GOT3 (cell line): ENCODE measurements around the gene PCSK4.
A peak's percentile ranks its signal among the peaks of the same experiment; 100 is the strongest.
"Not testable (repeated sequence)": the region's sequence is repeated elsewhere in the genome, so short reads cannot be mapped to it uniquely, and the experiment has no call there.

Experiments
- DNase-seq: peaks from one replicate; lab custom pipeline; 2025; ENCODE audit warnings: mixed read lengths; lab: John Stamatoyannopoulos, UW

The PCSK4 gene

DNA sequence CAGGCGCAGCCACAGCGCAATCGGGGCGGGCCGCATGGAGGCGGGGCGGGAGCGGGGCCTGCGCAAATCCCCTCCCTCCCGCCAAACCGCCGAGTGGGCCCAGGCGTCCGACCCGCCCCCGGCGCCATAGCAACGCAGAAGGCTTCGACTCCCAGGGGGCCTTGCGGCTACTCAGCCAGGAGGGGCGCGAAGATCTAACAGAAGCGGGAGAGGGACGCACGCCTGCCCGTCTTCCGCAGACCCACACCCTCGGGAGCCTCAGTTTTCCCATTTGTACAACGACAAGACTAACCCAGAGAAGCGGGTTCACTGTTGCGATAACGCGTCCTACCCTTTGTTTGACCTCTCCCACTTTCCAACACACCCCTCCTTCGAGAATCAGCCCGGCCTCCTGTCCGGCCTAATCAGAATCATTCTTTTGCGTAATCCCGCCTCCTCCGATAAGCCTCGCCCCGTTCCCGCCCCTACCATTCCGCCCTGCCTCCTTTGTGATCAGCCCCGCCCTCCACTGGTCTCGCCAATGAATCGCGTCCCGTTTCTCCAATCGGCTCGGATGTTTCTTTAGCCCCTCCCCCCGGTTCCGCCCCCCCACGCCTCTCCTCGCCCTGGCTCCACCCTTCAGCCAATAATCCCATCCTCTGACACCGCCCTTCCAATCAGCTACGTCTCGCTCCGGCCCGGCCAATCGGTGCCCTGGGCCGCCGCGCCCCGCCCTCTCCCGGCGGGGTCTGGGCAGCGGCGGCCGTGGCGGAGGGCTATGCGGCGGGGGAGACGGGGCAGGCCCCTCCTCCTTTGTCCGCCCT, at the start of gene PCSK4:
Gene PCSK4, minus strand, starts transcription at position 40 of the 803 bp plus-strand sequence. Its CDS starts 4 bp downstream, at position 36.
- DNase-seq, result peak; percentile 95

DNA sequence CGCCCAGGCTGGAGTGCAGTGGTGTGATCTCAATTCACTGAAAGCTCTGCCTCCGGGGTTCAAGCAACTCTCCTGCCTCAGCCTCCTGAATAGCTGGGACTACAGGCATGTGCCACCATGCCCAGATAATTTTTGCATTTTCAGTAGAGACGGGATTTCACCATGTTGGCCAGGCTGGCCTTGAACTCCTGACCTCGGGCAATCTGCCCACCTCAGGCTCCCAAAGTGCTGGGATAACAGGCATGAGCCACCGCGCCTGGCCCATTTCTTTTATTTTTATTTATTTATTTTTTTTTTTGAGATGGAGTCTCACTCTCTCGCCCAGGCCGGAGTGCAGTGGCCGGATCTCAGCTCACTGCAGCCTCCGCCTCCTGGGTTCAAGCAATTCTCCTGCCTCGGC, 49.6 kb upstream of the PCSK4 start:
- DNase-seq, result not testable (repeated sequence)

DNA sequence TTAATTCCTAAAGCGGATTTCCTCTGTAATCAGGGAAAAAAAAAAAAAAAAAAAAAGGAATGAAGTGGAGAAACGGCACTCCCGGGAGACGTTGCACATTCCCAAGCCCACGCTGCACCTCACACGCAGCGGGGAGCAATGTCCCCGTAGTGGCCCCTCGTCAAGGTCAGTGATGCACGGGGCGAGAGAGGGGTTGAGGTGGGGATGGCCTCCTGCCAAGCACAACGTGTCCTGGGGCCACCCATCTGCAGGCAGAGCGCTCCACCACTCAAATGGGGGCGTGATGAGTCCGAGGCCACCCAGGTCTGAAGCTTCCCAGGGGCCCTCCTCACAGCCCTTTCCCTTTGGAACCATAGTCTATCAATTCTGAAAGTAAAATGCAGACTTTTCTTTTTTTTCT, 48.8 kb upstream of the PCSK4 start:
- DNase-seq, result no peak

DNA sequence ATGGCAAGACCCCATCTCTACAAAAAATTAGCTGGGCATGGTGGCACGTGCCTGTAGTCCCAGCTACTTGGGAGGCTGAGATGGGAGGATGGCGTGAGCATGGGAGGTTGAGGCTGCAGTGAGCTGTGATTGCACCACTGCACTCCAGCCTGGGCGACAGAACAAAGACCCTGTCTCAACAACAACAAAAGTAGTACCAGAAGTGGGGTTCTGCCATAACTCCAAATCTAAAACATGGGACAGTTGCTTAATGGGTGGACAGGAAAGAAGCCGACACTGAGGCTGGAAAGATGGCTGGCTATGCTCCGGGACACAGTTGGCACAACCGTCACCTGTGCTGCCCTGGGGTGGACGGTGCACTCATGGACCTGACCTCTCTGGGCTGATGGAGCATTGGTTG, 45.5 kb upstream of the PCSK4 start:
- not testable (repeated sequence) for DNase-seq

DNA sequence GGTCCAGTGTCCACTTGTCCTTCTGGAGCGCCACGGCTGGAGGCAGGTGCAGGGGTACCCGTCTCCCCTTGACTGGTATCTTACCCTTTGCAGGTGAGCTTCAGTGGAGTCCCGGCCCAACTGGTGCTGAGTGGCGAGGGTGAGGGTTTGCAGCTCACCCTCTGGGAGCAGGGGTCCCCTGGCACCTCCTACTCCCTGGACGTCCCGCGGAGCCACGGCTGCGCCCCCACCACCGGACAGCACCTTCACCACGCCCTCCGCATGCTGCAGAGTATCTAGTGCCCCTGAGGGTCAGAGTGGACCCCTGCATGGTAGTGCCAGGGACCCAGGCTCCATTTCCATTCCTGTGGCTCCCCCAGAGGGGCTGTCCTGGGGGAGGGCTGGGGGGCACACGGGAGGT, 44.8 kb upstream of the PCSK4 start:
- DNase-seq, result no peak

DNA sequence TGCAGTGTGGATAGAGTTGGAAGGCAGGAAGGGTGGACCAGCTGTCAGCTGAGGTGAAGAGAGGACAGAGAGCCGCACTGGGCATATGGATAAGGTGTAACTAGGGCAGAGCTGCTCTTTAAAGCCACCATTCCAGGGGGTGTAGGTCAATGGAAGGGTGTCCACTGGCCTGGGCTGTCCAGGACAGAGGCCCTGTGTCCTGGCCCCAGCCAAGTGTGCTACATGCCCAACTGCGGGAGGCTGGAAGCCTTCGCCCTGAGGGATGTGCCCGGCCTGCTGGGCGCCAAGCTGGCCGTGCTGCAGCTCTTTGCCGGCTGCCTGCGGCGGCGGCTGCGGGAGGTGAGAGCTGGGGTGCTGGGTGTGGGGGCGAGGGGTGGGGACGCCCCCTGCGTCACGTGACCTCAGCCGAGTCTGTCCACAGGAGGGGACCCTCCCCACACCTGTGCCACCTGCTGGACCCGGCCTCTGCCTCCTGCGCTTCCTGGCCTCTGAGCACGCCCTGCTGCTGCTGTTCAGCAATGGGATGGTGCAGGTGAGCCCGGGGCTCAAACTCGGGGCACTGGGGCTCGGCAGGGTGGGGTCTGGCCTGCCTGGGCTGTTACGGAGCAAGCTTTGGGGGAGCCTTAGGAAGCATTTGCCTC, 43.5 kb upstream of the PCSK4 start:
- DNase-seq, result no peak

DNA sequence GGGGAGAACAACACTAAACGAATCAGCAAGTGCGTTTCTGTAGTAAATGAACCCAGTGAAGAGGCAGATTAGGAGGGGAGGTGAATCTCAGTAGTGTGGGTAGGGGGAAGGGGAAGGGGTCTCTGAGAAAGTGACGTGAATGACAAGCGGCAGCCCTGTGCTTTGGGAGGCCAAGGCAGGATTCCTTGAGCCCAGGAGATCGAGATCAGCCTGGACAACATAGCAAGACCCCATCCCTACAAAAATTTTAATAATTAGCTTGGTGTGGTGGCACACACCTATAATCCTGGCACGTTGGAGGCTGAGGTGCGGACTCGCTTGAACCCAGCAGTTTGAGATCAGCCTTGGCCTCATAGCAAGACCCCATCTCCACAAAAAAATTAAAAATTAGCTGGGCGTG, 41.9 kb upstream of the PCSK4 start:
- no peak for DNase-seq

DNA sequence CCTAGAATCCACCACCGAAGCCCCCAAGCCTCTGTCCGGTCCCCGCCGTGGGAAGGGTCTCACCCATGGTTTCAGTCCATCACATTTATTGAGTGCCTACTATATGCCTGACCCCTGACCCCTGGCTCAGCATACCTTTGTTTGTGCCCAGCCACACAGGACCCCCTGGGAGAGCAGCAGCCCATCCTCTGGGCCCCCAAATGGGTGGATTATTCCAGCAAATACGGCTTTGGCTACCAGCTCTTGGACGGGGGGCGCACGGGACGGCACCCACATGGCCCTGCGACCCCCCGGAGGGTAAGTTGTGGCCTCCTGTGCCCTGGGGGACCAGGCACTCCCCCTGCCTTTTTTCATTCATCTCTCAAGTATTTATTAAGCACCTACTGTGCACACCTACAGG, 41.4 kb upstream of the PCSK4 start:
- DNase-seq, result no peak

DNA sequence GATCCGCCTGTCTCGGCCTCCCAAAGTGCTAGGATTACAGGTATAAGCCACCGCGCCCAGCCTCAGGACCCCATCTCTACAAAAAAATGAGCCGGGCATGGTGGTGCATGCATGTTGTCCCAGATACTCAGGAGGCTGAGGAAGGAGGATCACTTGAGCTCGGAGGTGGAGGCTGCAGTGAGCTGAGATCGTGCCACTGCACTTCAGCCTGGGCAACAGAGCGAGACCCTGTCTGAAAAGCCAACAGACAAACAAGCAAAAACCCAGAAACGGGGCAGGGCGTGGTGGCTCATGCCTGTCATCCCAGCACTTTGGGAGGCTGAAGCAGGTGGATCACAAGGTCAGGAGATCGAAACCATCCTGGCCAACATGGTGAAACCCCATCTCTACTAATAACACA, 40.7 kb upstream of the PCSK4 start:
- DNase-seq, result not testable (repeated sequence)

DNA sequence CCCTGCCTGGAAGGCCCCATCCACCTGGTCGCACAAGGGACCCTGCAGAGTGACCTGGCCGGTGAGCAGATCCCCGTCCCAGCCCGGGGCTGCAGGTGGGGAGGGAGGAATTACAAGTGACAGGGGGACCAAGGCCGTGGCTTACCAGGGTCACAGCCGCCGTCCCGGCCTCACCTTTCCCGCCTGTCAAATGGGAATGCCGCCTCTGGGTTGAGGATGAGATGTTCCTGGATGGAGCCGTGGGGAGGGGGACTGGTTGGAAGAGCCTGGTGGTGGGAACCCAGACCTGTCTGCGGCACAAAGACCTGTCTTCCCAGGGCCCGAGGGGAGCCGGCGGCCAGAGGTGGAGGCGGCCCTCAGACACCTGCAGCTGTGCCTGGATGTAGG, 39.3 kb upstream of the PCSK4 start:
- no peak for DNase-seq

DNA sequence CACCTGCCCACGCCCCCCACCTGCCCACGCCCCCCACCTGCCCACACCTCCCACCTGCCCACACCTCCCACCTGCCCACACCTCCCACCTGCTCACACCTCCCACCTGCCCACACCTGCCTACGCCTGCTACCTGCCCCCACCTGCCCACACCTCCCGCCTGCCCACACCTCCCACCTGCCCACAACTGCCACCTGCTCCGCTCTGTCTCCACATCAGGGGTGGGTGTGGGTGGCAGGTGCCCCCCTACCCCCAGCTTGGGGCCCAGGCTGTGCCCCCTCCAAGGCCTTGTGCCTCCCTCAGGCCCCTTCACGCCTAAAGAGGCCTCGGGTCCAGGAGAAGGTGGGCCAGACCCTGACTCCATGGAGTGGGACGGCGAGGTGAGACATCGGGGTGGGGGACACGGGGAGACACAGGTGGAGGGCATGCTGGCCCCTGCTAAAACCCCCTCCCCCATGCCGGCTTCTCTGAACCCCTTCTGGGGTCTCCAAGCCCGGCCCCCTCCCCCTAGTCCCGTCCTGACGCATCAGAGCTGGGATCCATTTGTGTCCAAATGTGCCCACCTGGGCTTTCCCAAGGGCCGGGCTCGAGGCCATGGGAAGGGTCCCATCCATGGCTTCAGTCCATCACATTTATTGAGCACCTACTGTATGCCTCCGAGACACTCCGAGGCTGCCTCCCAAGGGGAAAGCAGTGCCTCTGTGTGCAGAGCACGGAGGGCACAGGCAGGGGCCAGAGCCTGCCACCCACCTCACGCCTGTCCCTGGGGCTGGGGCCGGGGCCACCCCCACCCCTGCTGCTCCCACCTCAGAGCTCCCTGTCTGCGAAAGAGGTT, 38.7 kb upstream of the PCSK4 start:
- no peak for DNase-seq

DNA sequence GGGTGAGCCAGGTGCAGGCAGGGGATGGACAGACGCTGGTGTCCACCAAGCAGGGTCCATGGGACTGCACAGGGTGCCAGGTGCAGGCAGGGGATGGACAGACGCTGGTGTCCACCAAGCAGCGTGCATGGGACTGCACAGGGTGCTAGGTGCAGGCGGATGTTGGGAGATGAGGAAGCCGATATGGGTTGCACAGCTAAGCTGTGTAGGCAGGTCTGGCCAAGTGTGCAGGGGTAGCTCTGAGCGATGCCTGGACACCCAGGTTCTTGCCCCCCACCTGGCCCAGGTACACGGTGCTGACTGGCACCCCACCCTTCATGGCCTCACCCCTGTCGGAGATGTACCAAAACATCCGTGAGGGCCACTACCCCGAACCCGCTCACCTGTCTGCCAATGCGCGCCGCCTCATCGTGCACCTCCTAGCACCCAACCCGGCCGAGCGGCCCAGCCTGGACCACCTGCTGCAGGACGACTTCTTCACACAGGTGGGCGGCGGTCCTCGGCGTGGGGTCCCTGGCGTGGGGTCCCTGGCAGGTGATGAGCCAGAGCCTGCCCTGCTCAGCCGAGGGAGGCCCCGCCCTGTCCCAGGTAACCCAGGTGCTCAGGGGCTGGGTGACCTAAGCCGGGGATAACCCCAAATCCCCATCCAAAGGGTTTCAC, 37.6 kb upstream of the PCSK4 start:
- DNase-seq, result no peak

DNA sequence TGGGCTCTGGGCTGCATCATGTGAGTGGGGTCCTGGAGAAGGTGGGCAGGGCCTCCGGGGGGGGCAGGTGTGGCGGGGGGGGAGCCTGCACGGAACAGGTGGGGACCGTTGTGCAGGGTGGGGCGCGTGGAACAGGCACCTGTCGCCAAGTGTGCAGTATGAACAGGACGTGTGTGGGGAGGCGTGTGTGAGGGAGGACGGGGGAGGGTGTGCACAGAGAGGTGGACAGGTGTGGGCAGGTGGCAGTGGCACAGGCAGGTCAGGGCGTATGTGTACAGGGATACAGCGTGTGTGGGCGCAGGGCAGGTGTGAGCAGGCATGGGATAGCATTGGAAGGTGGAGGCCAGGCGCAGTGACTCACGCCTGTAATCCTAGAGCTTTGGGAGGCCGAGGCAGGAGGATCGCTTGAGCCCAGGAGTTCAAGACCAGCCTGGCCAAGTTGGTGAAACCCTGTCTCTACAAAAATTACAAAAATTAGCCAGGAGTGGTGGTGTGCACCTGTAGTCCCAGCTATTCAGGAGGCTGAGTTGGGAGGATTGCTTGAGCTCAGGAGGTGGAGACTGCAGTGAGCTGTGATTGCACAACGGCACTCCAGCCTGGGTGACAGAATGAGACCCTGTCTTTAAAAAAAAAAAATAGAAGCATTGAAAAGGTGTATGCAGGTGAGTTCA, 37.0 kb upstream of the PCSK4 start:
- DNase-seq, result no peak

DNA sequence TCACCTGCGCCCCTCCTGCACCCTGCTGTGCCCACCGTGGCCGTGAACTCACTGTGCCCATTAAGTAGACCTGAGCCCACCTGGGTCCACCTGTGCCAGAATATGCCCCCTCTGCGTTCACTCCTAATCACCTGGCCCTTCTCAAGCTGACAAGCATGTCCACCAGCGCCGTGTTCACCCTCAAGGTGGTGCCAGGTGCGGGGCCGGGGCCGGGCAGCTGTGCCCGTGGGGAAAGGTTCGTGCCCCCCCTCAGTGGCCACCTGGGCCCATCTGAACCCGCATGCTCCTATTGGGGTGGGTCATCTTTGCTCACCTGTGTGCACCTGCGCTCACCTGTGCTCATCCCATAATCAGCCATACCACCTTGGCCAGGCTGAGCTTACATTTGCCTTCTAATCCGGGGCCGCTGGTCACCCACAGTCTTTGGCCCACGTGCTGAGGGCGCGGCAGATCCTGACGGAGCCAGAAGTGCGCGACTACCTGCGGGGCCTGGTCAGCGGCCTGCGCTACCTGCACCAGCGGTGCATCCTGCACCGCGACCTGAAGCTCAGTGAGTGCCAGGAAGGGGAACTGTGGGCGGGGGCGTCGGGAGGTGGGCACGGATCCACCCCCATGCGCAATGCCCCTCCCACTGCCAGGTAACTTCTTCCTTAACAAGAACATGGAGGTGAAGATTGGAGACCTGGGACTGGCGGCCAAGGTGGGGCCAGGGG, 36.1 kb upstream of the PCSK4 start:
- DNase-seq, result no peak

DNA sequence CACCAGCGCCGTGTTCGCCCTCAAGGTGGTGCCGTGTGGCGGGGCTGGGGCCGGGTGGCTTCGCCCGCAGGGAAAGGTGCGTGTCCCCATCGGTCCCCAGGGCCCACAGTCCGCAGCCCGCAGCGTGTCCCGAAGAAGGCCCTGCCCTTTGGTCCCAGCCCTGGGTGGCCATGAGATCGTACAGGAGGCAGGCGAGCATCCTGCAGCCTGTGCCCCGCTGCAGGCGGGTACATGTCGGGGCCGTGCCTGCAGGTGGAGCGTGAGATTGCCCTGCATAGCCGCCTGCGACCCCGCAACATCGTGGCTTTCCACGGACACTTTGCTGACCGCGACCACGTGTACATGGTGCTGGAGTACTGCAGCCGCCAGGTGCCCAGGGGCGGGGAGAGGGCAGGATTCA, 35.2 kb upstream of the PCSK4 start:
- DNase-seq, result no peak

DNA sequence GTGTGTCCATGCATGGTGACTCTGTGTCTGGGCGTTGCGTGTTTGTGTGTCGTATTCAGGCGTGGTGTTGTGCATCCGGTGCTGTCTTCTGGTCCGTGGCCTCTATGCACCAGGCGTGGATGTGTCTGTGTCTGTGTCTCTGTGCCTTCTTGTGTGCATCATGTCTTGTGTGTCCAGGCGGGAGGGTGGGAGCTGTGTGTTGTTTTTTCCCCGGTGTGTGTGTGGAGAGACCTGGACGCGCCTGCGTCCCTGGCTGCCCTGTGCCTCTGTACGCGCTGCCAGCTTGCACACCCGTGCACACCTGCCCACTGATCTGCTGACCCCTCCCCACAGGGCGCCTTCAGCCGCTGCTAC, 34.8 kb upstream of the PCSK4 start:
- DNase-seq, result no peak

DNA sequence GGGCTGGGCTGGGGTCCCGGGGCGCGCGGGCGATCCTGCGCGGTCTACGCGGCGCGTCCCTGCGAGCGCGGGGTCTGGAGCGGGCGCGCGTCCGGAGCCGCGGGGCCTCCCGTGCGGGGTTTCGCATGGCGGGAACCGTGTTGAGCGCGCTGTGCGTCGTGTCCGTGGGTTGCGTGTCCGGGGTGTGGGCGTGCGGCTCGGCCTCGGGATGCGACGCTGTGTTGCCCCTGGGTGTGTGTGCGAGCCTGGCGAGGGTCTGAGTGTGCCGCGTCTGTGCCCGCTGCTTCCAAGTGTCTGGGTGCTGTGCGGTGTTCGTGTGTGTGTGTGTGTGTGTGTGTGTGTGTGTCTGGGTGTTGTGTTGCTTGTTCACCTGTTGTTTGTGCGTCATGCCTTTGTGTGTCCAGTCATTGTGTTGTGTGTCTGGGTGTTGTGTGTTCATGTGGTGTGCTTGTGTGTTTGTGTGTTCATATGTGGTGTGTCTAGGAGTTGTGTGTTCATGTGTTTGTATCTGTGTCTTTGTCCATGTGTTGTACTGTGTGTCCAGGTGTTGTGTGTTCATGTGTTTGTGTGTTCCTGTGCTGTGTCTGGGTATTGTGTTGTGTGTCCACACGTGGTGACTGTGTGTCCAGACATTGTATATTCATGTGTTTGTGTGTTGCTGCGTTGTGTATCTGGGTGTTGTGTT, 34.3 kb upstream of the PCSK4 start:
- DNase-seq, result no peak

DNA sequence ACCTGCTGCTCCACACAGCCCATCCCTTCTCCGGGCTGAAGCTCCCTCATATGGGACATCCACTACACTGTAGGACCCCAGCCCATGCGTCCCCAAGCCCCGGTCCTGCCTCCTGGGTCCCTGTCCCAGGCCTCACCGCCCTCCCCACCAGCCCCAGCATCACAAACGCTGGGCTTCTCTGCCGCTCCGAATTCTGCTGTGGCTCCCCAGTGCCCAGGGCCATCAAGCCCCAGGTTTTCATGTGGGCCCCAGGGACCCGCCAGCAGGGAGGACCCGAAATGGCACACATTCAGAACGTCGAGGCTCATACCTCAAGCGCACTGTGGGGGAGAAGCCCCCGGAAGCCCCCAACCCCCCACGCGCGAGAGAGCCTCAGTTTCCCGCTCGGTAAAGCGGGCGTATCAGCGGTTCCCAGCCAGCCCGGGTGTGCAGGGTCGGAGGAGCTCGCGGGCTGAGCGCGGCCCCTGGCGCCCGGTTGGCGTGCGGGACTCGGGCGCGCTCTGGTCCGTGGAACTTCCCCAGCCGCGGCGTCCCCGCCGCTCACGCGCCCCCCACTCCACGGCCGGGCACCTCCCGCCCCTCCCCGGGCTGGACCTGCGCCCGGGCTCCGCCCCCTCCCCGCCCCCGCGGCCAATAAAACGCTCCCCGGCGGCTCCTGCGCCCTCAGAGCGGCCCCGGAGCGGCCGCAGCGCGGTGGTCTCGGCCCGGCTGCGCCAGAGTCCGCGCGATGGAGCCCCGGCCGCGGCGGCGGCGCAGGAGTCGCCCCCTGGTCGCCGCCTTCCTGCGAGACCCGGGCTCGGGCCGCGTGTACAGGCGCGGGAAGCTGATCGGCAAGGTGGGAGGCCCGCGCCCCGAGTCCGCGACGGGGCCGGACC, 33.5 kb upstream of the PCSK4 start, which contains the start of gene PLK5:
Gene PLK5, plus strand, starts transcription at position 666 of the 875 bp plus-strand sequence. CDS start 2,920 bp downstream, outside the sequence.
- no peak for DNase-seq

DNA sequence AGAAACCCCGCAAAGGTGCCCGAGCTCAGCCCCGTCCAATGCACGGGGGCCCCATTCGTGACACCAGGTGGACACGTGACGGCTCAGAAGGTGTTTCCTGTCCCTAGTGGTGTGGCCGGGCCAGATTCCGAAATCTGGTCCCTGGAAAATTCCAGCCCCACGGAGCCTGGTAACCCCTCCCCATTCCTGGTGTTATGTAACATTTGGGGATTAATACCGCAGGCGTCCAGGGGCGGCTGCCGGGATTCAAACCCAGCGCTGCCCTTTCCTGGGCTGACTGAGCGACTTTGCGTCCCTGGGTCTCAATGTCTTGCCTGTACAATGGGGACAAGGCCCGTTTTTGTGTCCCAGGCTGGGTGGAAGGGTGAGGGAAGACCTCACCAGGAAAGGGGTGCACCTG, 32.7 kb upstream of the PCSK4 start:
- no peak for DNase-seq
